OCI-LY1 (cell line): ENCODE measurements around the gene SPINK2.

Experiments
- CTCF ChIP-seq: fragments of 200-600 bp; sonication (generic), shearing (Covaris generic); IDR thresholded peaks from 2 replicates; pipeline ENCODE4 v1.5.1; 2017; ENCODE audit warnings: mild to moderate bottlenecking, antibody characterized with exemption, low read length, moderate library complexity, mixed read lengths
- EZH2 ChIP-seq: fragments of 200-600 bp; sonication (generic), shearing (Covaris generic); IDR thresholded peaks from 2 replicates; pipeline ENCODE4 v1.8.0; 2017; ENCODE audit warnings: borderline replicate concordance, mixed run types, mild to moderate bottlenecking, antibody characterized with exemption, low read length, moderate library complexity, mixed read lengths

GRCh38 chr4:56840559-56840958, 19.1 kb upstream of the SPINK2 start:
- TF ChIP-seq CTCF (no peak), EZH2 (no peak)
